ENCODE data around the gene HCFC2.

GRCh38 chr12:104094284-104094683 is 30.0 kb downstream of the HCFC2 start:
- TF ChIP-seq CTCF (conservative IDR thresholded peaks at IDR 0.05) (no peak), ZFX (IDR thresholded peaks at IDR 0.05) (no peak)

Data from C4-2B (cell line).